NCI-H1436 (cell line): ENCODE results near the gene MAML3.

Experiments
- DNase-seq: peaks from one replicate; lab custom pipeline; 2025; lab: John Stamatoyannopoulos, UW

MAML3 gene

GRCh38 chr4:139840773-139841172 lies 313.2 kb downstream of the MAML3 start:
- no peak for DNase-seq

DNA sequence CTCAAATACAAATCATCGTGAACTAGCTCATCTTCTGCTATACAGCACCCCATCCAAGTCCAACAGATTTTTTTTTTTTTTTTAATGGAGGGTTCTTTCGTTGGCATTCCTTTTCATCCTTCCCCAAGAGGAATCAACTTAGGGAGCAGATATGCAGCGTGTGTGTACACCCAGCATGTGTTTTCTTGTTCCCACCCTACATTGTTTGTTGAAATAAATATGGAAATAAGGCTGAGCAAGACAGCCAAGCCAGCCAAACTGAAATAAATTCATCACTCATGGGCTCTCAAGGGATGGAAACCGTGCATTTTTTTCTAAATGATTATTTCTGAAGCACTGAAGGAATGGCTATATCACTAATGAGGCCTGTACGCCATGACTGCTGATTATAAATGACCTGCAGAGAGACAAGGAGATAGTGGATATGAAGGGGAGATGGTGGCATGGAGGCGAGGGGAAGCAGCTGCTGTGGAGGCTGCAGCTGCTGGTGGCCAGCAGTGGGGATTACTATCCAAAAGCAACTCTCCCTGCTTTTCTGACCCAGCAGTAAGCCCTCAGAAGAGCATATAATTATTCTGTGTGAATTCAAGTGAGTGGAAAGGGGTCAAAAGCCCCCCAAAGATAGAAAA lies 314.5 kb downstream of the MAML3 start:
- DNase-seq, result no peak

- DNase-seq, result no peak
These were observed 315.2 kb downstream of the MAML3 start for GRCh38 chr4:139838811-139839210.

GRCh38 chr4:139834981-139835391 lies 319.0 kb downstream of the MAML3 start:
- DNase-seq, result no peak

DNA sequence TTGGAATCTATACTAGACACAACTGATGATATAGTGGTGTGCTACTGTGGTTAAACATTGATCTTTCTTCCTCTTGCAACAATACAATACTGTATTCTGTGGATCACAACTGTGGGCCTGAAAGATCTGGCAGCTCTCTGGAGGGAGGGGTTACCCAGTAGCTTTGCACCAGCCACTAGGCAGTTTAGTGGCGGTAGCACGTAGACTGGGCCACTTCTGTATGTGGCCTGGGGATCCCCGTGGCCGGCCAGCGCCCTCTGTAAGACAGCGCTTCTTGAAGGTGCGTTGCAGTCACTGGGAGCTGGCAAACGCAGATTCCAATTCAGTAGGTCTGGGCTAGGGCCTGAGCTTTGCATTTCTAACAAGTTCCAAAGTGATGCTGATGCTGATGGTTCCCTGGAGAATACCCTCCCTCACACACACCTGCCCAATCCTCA lies 319.7 kb downstream of the MAML3 start:
- DNase-seq, result peak; percentile 33

DNA sequence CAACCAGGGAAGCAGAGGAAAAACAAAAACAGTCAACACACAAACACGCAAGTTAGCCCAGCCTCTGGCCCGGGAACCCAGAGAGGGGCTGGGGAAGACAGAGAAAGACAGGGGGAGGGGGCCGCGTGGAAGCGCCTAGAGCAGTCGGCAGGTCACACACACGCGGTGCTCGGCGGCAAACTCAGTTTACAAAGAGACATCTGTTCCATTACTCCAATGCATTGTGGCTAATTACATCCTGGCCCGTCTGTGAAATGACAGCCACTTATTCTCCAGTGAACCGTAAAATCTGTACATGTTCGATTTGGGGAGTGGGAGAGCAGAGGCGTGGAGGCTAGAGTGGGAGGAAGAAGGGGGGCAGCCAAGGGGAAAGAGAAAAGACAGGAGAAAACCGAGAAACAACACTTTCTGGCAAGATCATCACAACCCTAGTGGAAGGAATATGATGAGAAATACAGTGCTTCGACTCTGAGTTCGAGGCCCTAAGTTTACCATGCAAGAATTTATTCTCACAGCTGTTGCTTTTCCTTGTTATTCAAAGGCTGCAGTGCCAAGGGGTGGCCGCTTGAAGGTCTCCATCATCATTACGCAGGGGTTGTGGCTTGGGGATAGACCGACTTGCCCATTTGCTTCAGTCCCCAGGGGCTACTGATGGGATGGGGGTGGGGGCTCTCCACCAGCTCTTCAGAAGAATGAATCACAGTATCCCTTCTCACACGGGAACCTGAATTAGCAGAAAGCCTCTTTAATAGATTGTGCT lies 320.7 kb downstream of the MAML3 start:
- peak; percentile 82 for DNase-seq

- no peak for DNase-seq
These were observed 324.9 kb downstream of the MAML3 start for GRCh38 chr4:139828966-139829664.

- DNase-seq, result peak; percentile 45
These were observed 327.6 kb downstream of the MAML3 start for GRCh38 chr4:139826426-139826825.

- DNase-seq, result peak; percentile 70
These were observed 328.4 kb downstream of the MAML3 start for GRCh38 chr4:139825523-139826014.

DNA sequence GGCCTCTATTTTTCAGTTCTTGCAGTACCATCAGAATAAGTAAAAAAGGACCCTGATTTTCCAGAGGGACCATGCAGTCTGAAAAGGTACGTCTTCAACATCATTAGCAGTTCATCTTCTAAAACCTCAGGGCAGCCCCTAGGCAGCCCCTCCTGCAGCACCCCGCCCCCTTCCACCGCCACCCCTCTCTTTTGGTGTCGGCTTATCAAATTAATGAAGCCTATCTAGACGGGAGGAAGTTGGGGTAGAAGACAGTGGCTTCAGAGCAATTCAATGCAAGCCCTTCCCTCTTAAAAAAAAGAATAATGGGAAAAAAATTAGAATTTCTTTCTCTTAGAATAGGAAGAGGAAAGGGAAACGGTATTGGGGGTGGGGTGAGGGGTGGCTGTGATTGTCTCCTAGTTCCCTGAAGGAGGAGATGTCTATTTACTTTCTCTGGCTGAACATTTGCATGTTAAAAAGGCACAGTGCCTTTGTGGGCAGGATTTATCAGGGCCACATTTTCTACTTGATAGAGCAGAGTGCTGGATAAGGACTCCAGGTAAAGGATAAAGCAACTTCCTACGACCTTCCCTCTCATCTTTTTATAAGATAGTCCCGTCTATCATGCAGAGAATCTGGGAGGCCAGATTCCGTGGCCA lies 329.0 kb downstream of the MAML3 start:
- no peak for DNase-seq

GRCh38 chr4:139823746-139824145 lies 330.2 kb downstream of the MAML3 start:
- DNase-seq, result peak; percentile 33

DNA sequence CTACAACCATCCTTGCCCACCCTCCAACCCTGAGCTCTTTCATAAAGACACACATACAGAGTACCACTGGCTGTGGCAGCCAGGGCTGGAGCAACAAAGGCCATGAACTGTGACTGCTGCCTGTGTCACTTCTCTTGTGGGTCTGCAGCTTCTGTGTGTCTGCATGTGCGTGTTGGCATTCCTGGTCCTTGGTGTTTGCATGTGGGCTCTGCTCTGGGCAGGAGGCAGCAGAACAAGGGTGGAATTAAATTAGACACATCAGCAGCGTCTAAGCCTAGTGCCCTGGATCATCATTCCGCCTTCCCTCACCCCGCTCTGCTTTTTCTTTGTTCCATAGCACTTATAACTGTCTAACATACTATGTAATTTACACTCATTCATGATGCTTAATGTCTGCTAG lies 330.6 kb downstream of the MAML3 start:
- peak; percentile 33 for DNase-seq

GRCh38 chr4:139822391-139822790 lies 331.6 kb downstream of the MAML3 start:
- DNase-seq, result no peak

GRCh38 chr4:139819082-139819481 lies 334.9 kb downstream of the MAML3 start:
- DNase-seq, result no peak

DNA sequence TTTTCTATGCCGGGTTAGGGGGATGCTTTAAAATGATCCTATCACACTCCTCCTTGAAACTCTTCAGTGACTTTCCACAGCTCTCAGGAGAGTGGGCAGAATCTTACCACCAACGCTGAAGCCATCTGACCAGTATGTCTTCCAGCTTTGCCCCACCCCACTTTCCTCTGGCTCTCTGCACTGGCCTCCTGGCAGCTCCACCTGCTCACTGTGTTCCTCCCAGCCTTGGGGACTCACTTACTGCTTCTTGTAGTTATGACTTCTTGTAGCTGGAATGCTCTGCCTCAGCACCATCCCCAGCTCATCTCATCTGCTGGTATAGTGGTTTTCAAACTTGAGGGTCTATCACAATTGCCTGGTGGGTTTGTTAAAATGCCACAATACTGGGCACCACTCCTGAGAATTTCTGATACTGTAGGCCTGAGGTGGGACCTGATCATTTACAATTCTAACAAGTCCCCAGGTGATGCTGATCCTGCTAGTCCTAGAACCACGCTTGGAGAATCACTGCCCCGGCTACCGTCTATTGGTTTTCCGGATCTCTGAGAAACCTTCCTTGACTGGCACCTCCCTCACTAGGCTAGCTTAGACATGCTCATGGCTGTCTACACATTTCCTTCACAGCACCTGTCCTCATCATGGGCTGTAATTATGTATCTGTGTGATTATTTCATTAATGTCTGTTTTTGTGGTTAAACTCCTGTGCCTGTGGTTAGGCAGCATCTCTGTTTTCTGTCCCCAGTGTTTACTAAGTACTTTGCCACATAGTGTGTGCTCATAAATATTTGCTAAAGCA lies 336.1 kb downstream of the MAML3 start:
- DNase-seq, result peak; percentile 41

DNA sequence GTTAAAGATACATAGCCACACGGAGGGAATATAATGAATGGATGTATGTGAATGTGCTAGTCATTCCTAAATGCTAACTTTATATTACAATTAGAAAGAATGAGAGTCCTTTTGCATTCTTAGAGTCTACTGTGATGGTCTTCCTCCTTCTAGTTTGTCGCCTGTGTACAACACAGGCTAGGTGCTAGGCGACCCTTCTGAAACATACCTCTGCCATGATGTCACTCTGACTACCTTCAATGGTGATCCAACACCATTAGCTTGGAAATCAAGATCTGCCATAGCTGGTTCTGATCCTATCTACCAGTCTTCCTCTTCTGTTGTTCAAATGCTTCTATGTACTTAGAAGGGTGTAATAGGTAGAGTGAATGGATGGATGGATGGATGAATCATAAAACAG lies 337.1 kb downstream of the MAML3 start:
- no peak for DNase-seq

GRCh38 chr4:139815778-139816601 lies 338.0 kb downstream of the MAML3 start:
- DNase-seq, result peak; percentile 51

DNA sequence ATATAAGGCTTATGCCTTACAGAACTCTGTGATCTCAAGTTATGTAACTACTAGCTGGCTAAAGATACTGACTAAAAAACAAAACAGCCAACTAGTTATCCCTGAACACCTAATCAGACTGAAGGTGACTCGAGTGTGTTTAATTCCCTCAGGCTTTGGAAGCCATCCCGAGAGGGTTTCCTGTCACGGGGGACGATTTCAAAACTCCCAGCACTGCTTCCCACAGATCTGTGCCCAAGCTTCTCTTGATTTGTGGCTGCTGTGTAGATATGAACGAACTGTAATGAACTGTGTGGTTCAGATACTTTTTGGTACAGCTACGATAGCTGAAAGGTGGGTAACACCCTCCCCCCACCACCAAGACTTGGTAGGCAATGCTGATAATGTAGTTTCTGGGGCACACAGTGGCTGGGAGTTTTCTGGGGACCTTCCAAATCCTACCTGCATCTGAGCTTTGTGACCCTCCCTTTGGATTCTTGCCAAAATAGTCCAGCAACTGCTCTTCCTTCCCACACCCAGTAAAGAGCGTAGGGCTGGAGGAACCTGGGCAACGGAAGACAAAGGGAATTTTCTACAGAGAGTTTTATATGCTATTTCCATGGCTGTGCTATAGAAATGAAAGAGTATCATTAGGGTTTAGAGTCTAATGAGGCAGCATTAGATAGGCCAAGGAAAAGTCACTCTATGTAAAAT lies 339.5 kb downstream of the MAML3 start:
- DNase-seq, result peak; percentile 45

DNA sequence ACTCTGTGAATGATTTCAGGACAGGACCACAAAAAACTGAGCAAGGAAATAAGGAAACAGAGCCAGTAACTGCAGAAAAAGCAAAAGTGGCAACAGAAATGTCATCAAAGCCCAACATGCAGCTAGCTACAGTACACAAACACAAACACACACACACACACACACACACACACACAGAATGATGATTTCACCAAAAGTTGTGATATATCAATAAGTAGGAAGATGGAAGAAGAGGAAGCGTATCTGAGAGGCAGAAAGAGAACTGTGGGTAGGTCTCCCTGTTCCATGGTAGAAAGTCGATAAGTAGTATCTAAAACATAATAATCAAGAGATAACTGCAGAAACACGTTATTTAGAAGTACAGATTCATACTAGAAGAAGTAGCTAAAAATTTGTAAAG lies 340.1 kb downstream of the MAML3 start:
- DNase-seq, result no peak

GRCh38 chr4:139810710-139811109 lies 343.3 kb downstream of the MAML3 start:
- no peak for DNase-seq
